Activated T-helper 17 cell treated with anti-CD3 and anti-CD28 coated beads, Interleukin-2, amount 50 U/mL, for 72 hours (primary cell): Measurements from ENCODE around the gene AMDHD2. TPM values are rescaled to one million over a fixed set of nuclear protein-coding genes. Genes with fewer than 3 reads are reported as not detected.
"Not testable (repeated sequence)": the region's sequence is repeated elsewhere in the genome, so short reads cannot be mapped to it uniquely, and the experiment has no call there.

ENCODE experiments used
- ATAC-seq: fragments of 150-1000 bp; cut with Tn5 transposase; replicated peaks from 2 replicates; pipeline ENCODE4 v1.10.0; 2021; ENCODE audit warnings: mild to moderate bottlenecking, moderate library complexity
- H3K27ac Mint-ChIP-seq: one replicate; pipeline ENCODE4 v1.8.0; 2022; ENCODE audit warnings: mixed read lengths
- H3K27me3 Mint-ChIP-seq: one replicate; pipeline ENCODE4 v1.8.0; 2022; ENCODE audit warnings: mixed read lengths
- H3K36me3 Mint-ChIP-seq: one replicate; pipeline ENCODE4 v1.8.0; 2022; ENCODE audit warnings: low read depth, mild to moderate bottlenecking, mixed read lengths
- H3K4me1 Mint-ChIP-seq: one replicate; pipeline ENCODE4 v1.8.0; 2022; ENCODE audit warnings: mixed read lengths
- H3K4me3 Mint-ChIP-seq: one replicate; pipeline ENCODE4 v1.8.0; 2022; ENCODE audit warnings: mild to moderate bottlenecking, mixed read lengths
- H3K9me3 Mint-ChIP-seq: one replicate; pipeline ENCODE4 v1.8.0; 2022; ENCODE audit warnings: mixed read lengths
- total RNA-seq, 2 donors: library from RNA; stranded (reverse); gene quantifications; one replicate each; pipeline ENCODE4 v1.2.3, GENCODE V29; 2022

Gene AMDHD2
- total RNA-seq, 2 donors from 2014 or later: 39.6 to 54.5 TPM

DNA sequence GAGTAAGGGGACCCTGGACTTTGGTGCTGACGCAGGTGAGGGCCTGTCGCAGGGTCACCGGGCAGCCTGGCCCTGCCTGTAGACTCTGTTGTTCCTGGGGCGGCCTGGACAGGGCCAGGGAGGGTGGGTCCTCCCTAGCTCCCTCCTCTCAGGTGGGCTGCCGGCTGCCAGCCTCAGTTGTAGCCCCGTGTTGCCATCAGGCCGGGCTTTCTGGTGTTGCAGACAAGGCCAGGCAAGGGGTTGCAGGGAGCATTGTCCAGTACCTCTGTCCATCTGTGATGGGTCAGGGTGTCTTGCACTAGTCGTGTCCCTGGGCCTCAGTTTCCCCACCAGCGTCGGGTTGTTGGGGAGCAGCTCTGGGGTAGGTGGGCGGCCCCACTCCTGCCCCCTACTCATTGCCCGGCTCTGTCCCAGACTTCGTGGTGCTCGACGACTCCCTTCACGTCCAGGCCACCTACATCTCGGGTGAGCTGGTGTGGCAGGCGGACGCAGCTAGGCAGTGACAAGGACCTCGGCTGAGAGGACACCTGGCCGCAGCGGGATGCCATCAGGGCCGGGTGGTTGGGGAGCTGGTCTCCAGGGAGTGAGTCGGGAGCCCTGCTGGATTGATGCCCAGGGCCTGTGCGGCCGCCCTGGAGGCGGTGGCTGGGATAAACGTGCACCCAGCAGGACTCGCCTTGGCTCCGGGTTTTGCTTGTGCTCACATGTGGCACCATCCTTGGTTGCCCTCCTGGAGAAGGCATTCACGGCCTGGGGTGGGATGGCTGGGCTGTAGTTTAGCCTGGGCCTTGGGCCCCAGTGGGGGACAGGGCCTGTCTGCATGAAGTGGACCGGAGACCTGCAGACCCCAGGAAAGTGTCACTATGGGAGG lies 9.1 kb downstream of the AMDHD2 start:
- Mint-ChIP-seq H3K4me3 (no peak overlapping the region), H3K9me3 (no peaks in the 10 kb centered on the region), H3K36me3 (peaks cover 25% of the 10 kb centered on the region), H3K27me3 (no peaks in the 10 kb centered on the region), H3K4me1 (peaks cover 8% of the 10 kb centered on the region), H3K27ac (no peak overlapping the region)
- no peak for ATAC-seq

DNA sequence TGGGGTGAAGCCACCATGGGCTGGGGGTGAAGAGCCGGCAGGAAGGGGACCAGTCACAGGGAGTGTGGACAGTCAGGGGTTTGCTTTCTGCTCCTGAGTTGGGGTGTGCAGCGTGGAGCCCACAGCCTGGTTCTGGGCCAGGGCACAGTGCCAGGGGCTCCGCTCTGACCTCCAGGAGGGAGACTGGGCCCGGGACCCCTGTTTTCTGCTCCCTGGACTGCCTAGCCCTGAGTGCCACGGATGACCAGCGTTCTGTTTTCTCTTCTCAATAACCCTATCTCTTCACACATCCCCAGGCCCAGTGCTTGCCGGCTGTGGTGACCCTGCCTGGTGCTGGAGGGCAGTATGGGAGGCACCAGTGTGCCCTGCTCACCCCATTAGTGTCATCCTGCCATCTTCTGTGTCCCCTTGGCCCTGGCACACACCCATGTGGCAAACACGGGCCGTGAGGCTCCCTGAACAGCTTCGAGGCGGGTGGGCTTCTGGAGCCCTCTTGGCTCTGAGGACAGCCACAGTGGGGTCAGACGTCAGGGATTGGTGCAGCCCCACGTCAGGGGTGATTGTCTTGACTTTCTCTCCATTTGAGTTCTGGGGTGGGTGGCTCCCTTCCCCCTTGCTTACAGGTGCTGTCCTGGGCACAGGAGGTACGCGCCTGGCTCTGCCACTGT lies 9.9 kb downstream of the AMDHD2 start:
- no peaks in the 10 kb centered on the region for H3K27me3 Mint-ChIP-seq

DNA sequence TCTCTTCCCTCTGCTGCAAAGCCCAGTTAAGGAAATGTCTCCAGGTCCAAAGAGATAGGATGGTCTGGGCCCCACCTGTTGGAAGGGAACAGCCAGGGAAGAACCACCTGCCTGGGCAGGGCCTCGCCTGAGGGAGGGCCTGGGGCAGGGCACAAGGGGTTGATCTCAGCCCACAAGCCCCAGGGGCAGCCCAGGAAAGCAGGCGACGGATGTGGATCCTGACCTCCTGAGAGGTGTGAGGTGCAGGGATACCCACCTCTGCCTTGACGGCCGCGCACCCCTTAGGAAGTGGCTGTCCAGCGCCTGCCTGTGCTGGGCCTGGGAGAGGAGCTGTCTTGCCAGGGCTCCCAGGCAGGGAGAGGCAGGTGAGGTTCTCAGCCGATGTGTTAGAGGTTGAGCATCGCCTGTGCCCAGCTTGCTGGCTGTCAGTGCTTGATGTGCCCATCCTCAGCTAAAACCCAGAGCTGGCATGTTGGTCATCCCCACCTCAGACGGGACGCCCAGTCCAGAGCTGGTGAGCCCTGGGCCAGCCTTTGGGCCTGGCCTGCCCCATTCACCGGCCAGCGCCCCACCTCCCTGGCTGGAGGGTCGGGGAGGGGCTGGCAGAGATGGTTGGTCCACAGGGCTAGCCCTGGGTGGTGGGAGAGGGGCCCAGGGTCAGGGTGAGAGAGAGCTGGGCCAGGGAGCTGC lies 10.6 kb downstream of the AMDHD2 start:
- no peaks in the 10 kb centered on the region for H3K27me3 Mint-ChIP-seq
- H3K9me3 Mint-ChIP-seq: no peaks in the 10 kb centered on the region
- H3K4me3 Mint-ChIP-seq: peak overlapping the region; percentile 94
- H3K27ac Mint-ChIP-seq: peak overlapping the region; percentile 95
- ATAC-seq: no peak
- H3K4me1 Mint-ChIP-seq: peaks cover 8% of the 10 kb centered on the region
- peaks cover 13% of the 10 kb centered on the region for H3K36me3 Mint-ChIP-seq

More for the DNA sequence above, 9.9 kb downstream of the AMDHD2 start:
- Mint-ChIP-seq H3K27ac (no peak overlapping the region), H3K36me3 (peaks cover 17% of the 10 kb centered on the region), H3K9me3 (no peaks in the 10 kb centered on the region), H3K4me3 (peak overlapping the region; percentile 19), H3K4me1 (peaks cover 8% of the 10 kb centered on the region)
- ATAC-seq: no peak

DNA sequence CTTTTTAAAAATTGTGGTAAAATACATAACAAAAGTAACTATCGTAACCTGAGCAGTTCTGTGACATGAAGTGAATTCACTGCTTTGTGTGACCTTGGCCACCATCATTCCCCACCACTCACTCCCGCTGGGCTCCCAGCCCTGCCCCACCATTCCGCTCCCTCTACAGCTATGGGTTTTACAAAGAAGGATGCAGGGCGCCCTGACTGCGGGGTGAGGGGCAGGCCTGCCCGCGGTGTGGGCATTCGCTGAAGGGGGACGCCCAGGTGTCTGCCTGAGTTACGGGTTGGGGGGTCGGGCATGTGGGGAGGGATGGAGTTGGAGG lies 11.2 kb downstream of the AMDHD2 start, which contains the start of gene CEMP1:
Gene CEMP1 (minus strand): TSS at position 38 of the 325 bp plus-strand sequence. CDS start 335 bp downstream, outside the sequence.
- Mint-ChIP-seq H3K4me1 (peaks cover 8% of the 10 kb centered on the region), H3K27me3 (no peaks in the 10 kb centered on the region), H3K4me3 (peak within 1 kb of the TSS; percentile 94), H3K9me3 (no peaks in the 10 kb centered on the region), H3K27ac (peak within 1 kb of the TSS; percentile 95), H3K36me3 (peaks cover 7% of the 10 kb centered on the region)
- peak; percentile 2 for ATAC-seq

DNA sequence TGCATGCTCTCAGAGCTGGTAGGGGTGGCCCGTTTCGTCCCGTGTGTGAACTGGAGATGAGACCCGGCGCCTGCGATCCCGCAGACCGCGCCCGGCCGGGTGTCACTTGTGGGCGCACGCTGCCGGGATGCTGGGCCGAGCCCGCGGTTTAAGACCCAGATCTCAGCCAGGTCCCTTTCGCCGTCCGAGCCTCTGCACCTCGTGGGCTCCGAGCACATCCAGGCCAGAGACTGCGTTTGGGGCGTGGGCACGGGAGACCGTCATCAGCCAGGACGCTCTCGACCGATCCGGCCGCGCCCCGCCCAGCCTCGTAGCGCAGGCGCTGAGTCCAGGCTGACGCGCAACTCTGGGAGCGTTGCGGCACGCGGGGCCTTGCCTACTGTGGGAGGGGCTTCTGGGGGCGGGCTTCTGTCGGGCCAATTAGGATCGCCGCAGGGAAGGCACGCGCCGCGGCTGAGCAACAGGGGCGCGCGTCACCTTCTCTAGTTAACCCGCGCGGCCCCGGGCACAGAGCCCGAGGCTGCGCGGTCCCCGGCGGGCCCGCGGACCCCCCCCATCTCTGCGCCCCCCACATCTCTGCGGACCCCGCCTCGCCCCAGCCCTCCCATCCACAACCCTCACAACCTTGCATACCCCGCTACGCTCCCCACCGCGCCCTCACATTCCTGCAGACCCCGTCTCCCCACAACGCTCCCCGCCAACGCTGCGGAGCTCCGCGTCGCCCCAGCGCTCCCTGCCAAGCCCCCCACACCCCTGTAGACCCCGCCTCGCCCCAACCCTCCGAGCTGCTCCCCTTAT lies 11.7 kb downstream of the AMDHD2 start:
- H3K27me3 Mint-ChIP-seq: no peaks in the 10 kb centered on the region
- H3K36me3 Mint-ChIP-seq: peaks cover 5% of the 10 kb centered on the region
- peak overlapping the region; percentile 94 for H3K4me3 Mint-ChIP-seq
- no peaks in the 10 kb centered on the region for H3K9me3 Mint-ChIP-seq
- peak overlapping the region; percentile 95 for H3K27ac Mint-ChIP-seq
- peak; percentile 95 for ATAC-seq
- H3K4me1 Mint-ChIP-seq: peaks cover 8% of the 10 kb centered on the region

GRCh38 chr16:2532494-2533141 lies 12.4 kb downstream of the AMDHD2 start:
- peak; percentile 25 for ATAC-seq
- Mint-ChIP-seq H3K4me1 (peaks cover 8% of the 10 kb centered on the region), H3K27me3 (no peaks in the 10 kb centered on the region), H3K36me3 (no peaks in the 10 kb centered on the region), H3K4me3 (peak overlapping the region; percentile 94), H3K27ac (peak overlapping the region; percentile 95), H3K9me3 (no peaks in the 10 kb centered on the region)

DNA sequence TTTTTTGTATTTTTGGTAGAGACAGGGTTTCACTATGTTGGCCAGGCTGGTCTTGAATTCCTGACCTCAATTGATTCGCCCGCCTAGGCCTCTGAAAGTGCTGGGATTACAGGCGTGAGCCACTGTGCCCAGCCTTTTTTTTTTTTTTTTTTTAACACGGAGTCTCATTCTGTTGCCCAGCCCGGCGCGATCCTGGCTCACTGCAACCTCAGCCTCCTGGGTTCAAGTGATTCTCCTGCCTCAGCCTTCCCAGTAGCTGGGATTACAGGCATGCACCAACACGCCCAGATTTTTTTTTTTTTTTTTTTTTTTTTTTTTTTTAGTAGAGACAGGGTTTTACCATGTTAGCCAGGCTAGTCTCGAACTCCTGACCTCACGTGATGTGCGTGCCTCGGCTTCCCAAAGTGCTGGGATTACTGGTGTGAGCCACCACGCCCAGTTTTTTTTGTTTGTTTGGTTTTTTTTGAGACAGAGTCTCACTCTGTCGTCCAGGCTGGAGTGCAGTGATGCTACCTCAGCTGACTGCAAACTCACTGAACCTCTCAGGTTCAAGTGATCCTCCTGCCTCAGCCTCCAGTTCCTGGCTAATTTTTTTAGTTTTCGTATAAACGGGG lies 13.1 kb downstream of the AMDHD2 start:
- H3K27ac Mint-ChIP-seq: peak overlapping the region; percentile 95
- ATAC-seq, H3K27me3 Mint-ChIP-seq, H3K4me1 Mint-ChIP-seq, H3K36me3 Mint-ChIP-seq, H3K9me3 Mint-ChIP-seq: not testable (repeated sequence)
- H3K4me3 Mint-ChIP-seq: peak overlapping the region; percentile 94

GRCh38 chr16:2533912-2534311 lies 13.7 kb downstream of the AMDHD2 start:
- peaks cover 13% of the 10 kb centered on the region for H3K4me1 Mint-ChIP-seq
- peak overlapping the region; percentile 69 for H3K27ac Mint-ChIP-seq
- H3K9me3 Mint-ChIP-seq: no peaks in the 10 kb centered on the region
- H3K36me3 Mint-ChIP-seq: peaks cover 5% of the 10 kb centered on the region
- no peaks in the 10 kb centered on the region for H3K27me3 Mint-ChIP-seq
- no peak for ATAC-seq
- H3K4me3 Mint-ChIP-seq: peak overlapping the region; percentile 94

DNA sequence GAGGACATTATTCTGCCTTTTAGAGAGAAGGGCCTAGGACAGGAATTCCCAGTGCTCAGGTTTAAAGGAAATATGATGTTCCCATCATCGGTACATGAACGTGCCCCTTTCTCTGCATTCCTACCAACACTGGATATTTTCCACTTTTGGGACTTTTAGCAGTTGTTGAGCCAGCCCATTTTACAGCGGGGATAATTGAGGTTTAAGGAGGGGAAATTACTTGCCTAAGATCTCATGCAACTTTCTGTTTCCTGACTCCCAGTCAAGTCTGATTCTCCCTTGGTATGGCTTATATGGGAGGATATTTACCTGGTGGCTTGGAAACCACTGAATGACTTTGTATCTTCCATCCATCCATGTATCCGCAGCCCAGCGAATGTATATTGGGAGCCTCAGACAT lies 14.2 kb downstream of the AMDHD2 start:
- not testable (repeated sequence) for H3K27me3 Mint-ChIP-seq, H3K36me3 Mint-ChIP-seq, H3K9me3 Mint-ChIP-seq, ATAC-seq
- Mint-ChIP-seq H3K4me1 (peaks cover 16% of the 10 kb centered on the region), H3K27ac (peak overlapping the region; percentile 69), H3K4me3 (peak overlapping the region; percentile 94)

GRCh38 chr16:2535625-2536013 lies 15.4 kb downstream of the AMDHD2 start:
- ATAC-seq: no peak
- Mint-ChIP-seq H3K9me3 (no peaks in the 10 kb centered on the region), H3K27me3 (no peaks in the 10 kb centered on the region), H3K27ac (no peak overlapping the region), H3K36me3 (peaks cover 22% of the 10 kb centered on the region), H3K4me1 (peaks cover 20% of the 10 kb centered on the region), H3K4me3 (no peak overlapping the region)

DNA sequence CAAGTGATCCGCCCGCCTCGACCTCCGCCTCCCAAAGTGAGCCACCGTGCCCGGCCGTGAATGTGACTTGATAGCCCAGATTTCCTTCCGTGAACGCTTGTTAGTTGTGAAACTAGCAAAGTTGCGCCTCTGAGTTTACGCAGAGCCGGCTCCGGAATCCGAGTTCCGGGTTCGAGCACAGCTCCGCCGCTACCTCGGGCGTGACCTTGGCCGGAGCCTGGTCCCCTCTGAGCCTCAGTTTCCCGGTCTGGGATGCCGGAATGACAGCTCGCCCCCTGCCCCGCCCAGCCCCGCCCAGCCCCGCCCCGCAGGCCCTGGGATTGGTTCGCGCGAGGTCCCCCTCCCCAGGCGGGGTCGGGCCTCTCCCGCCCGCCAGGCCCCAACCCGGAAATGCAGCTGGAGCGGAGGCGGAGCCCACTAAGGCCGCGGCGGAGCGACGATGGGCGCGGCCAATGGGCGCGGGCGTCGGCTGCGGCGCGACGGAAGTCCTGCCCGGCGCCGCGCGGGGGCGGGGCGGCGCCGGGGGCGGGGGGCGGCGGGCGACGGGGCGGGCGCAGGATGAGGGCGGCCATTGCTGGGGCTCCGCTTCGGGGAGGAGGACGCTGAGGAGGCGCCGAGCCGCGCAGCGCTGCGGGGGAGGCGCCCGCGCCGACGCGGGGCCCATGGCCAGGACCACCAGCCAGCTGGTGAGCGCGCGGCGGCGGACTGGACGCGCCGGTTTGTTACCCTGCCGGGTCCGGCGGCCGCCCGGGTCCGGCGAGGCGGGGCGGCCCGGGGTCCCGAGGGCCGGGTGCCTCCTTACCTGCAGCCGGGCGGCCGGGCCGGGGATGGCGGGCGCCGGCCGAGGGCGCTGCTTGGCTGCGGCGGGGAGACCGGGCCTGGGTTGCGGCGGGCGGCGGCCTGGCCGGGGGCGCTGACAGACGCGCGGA lies 17.5 kb downstream of the AMDHD2 start, which contains the start of gene PDPK1:
Gene PDPK1 (plus strand): TSS at position 571 of the 929 bp plus-strand sequence. CDS start 92 bp downstream, at position 663.
- peak; percentile 90 for ATAC-seq
- peaks cover 35% of the 10 kb centered on the region for H3K36me3 Mint-ChIP-seq
- peaks cover 23% of the 10 kb centered on the region for H3K4me1 Mint-ChIP-seq
- peak within 1 kb of the TSS; percentile 84 for H3K27ac Mint-ChIP-seq
- no peaks in the 10 kb centered on the region for H3K27me3 Mint-ChIP-seq
- no peaks in the 10 kb centered on the region for H3K9me3 Mint-ChIP-seq
- H3K4me3 Mint-ChIP-seq: peak within 1 kb of the TSS; percentile 89

DNA sequence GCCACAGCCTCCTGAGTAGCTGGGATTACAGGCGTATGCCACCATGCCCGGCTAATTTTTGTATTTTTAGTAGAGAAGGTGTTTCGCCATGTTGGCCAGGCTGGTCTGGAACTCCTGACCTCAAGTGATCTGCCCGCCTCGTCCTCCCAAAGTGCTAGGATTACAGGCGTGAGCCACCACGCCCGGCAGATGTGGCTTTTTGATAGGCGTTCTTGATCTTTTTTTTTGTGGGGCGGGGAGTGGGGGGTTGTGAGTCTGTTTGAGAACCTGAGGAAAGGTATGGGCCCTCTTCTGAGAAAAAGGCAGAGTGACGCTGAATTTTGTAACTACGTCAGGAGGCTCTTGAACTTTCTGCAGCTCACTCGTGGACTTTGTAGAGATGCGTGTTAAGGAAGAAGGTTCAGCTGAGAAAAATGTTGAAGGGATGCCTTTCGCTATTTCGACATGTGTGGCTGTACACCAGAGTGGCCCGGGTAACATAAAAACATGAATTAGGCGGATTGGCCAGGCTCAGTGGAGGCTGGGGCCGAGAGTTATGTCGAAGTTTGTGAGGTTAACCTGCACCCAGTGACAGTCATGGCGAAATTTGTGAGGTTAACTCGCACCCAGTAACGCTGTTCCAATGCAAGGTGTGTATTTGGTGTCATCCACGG lies 19.1 kb downstream of the AMDHD2 start:
- Mint-ChIP-seq H3K36me3 (peaks cover 38% of the 10 kb centered on the region), H3K4me3 (peak overlapping the region; percentile 89), H3K27ac (peak overlapping the region; percentile 84), H3K4me1 (peaks cover 20% of the 10 kb centered on the region)
- H3K9me3 Mint-ChIP-seq, ATAC-seq, H3K27me3 Mint-ChIP-seq: not testable (repeated sequence)
